AG09309 (cell line): ENCODE measurements around the gene VSTM2B.

Experiments
- DNase-seq: peaks from one replicate; pipeline ENCODE4 v3.0.0-alpha.2; 2010; ENCODE audit warnings: low read depth
- H3K4me3 ChIP-seq: 2 replicates; pipeline ENCODE4 v1.5.1; 2011; ENCODE audit warnings: mild to moderate bottlenecking, low read depth, low read length, moderate library complexity; ENCODE audit not compliant: control insufficient read depth
- CTCF ChIP-seq: IDR thresholded peaks from 2 replicates; pipeline ENCODE4 v1.5.1; 2011; ENCODE audit warnings: mild to moderate bottlenecking, low read depth, low read length, inconsistent platforms; ENCODE audit not compliant: insufficient read depth, control insufficient read depth; ENCODE audit errors: missing control alignments

VSTM2B gene

GRCh38 chr19:29519931-29520330 lies 5.9 kb upstream of the VSTM2B start:
- H3K4me3 ChIP-seq, result no peak overlapping the region
- DNase-seq, result no peak
- TF ChIP-seq CTCF, result no peak

GRCh38 chr19:29520390-29520789 lies 5.4 kb upstream of the VSTM2B start:
- H3K4me3 ChIP-seq, result no peak overlapping the region
- TF ChIP-seq CTCF, result no peak

DNA sequence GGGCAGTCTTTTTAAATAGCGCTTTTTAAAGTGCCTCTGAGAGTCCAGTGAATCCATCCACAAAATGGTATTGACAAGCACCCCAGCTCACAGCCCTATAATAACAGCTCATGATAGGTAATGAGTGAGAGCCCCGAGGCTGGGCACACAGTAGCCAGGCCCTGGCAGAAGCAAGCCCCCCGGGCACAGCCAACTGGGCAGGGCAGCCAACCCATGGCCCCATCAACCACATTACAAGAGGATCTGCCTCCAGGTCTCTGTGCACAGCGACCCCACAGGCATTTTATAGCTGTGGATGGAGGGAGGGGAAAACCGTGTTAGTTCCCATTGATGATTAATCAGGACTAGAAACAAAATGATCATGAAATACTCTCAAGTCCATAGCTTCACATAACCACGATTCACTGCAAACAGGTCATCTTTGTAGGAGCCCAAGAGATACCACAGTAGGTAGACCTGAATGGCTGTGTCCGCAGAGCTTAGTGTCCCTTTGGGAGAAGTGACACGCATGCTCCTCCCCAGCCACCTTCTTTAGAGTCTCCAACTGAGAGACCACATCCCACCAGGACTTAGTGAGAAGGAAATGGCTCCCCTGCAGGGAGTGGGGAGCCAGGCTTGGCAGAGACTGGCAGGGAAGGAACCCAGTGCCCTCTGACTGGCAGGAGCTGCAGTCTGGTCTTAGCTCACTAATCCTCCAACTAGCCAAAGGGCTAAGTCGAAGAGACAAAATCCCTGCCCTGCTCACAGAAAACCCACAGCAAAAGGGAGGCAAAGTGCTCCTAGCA lies 4.3 kb upstream of the VSTM2B start:
- no peak for DNase-seq
- no peak for TF ChIP-seq CTCF
- no peak overlapping the region for H3K4me3 ChIP-seq

More at GRCh38 chr19:29520390-29520789, 5.4 kb upstream of the VSTM2B start:
- DNase-seq, result no peak

DNA sequence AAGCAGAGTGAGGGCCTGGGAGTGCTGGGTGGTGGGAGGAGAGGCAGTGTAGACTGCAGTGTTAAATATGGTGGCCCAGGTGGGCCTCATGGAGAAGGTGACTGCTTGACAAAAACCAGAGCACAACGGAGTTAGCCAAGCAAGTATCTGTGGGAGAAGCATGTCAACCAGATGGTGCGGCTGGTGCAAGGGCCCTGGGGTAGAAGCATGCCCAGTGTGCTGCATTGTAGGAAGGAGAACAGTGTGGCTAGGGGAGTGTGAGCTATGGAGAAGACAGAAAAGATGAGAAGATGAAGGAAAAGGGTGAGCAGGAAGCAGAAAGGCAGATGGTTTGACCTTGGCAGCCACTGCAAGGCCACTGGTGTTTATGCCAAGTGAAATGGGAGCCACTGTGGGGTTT lies 2.2 kb upstream of the VSTM2B start:
- H3K4me3 ChIP-seq, result no peak overlapping the region
- DNase-seq, result no peak
- TF ChIP-seq CTCF, result no peak

- no peak overlapping the region for H3K4me3 ChIP-seq
- DNase-seq, result no peak
- no peak for TF ChIP-seq CTCF
Measured at GRCh38 chr19:29524201-29524911, 1.4 kb upstream of the VSTM2B start.

GRCh38 chr19:29524912-29525831 lies 622 bp upstream of the VSTM2B start:
- no peak for TF ChIP-seq CTCF
- no peak for DNase-seq
- H3K4me3 ChIP-seq, result no peak overlapping the region
